ENCODE results near the gene DBNL. TPM values are rescaled to one million over a fixed set of nuclear protein-coding genes. Genes with fewer than 3 reads are reported as not detected.

DBNL gene
- total RNA-seq, 2 experiments from 2014 or later = 175 to 176 TPM

GRCh38 chr7:44048031-44048795 lies 3.7 kb downstream of the DBNL start:
- Mint-ChIP-seq H3K27ac (peak overlapping the region; percentile 95), H3K36me3 (ENCODE audit: low read depth) (peaks cover 76% of the 10 kb centered on the region), H3K4me3 (peak overlapping the region; percentile 3), H3K4me1 (peaks cover 69% of the 10 kb centered on the region), H3K27me3 (no peaks in the 10 kb centered on the region), H3K9me3 (no peaks in the 10 kb centered on the region)
- DNase-seq = no peak
- CTCF ChIA-PET = no interaction called here
- POLR2A ChIA-PET = interaction anchor here (0.9 to 5.7 kb wide), 3 partner anchors 10 to 33 kb away, joined by 3 to 73 read pairs (median 7); partner anchors contain the start of gene PGAM2

GRCh38 chr7:44050121-44050914 lies 5.8 kb downstream of the DBNL start:
- peak overlapping the region; percentile 57 for H3K27ac Mint-ChIP-seq
- ChIA-PET CTCF (no interaction called here), POLR2A (interaction anchor here (1.0 to 2.7 kb wide), 4 partner anchors 11 to 31 kb away, joined by 3 to 12 read pairs (median 6); partner anchors contain the start of gene PGAM2)
- H3K36me3 Mint-ChIP-seq (ENCODE audit: low read depth) = peaks cover 79% of the 10 kb centered on the region
- H3K27me3 Mint-ChIP-seq = no peaks in the 10 kb centered on the region
- no peak overlapping the region for H3K4me3 Mint-ChIP-seq
- no peaks in the 10 kb centered on the region for H3K9me3 Mint-ChIP-seq
- peaks cover 63% of the 10 kb centered on the region for H3K4me1 Mint-ChIP-seq
- DNase-seq = no peak

GRCh38 chr7:44050915-44051560 lies 6.5 kb downstream of the DBNL start:
- Mint-ChIP-seq H3K27me3 (no peaks in the 10 kb centered on the region), H3K36me3 (ENCODE audit: low read depth) (peaks cover 79% of the 10 kb centered on the region), H3K4me1 (peaks cover 62% of the 10 kb centered on the region), H3K4me3 (no peak overlapping the region), H3K27ac (peak overlapping the region; percentile 47), H3K9me3 (no peaks in the 10 kb centered on the region)
- DNase-seq = no peak
- ChIA-PET CTCF (no interaction called here), POLR2A (interaction anchor here (1.6 to 2.7 kb wide), 3 partner anchors 11 to 16 kb away, joined by 6 to 12 read pairs (median 6); partner anchors contain the start of gene PGAM2)

- Mint-ChIP-seq H3K4me1 (peaks cover 57% of the 10 kb centered on the region), H3K9me3 (no peaks in the 10 kb centered on the region), H3K36me3 (ENCODE audit: low read depth) (peaks cover 79% of the 10 kb centered on the region), H3K27me3 (no peaks in the 10 kb centered on the region), H3K4me3 (no peak overlapping the region), H3K27ac (peak overlapping the region; percentile 47)
- ChIA-PET CTCF (no interaction called here), POLR2A (interaction anchor here (2.7 kb wide), 1 partner anchor 13 kb away, joined by 12 read pairs; the partner anchor contains the start of gene PGAM2)
- DNase-seq = no peak
Measured at GRCh38 chr7:44051611-44052220, 7.2 kb downstream of the DBNL start.

- ChIA-PET CTCF (no interaction called here), POLR2A (interaction anchor here (1.1 kb wide), 1 partner anchor 12 kb away, joined by 4 read pairs; the partner anchor contains the start of gene PGAM2)
- Mint-ChIP-seq H3K27me3 (no peaks in the 10 kb centered on the region), H3K4me3 (no peak overlapping the region), H3K36me3 (ENCODE audit: low read depth) (peaks cover 80% of the 10 kb centered on the region), H3K4me1 (peaks cover 50% of the 10 kb centered on the region), H3K9me3 (no peaks in the 10 kb centered on the region), H3K27ac (no peak overlapping the region)
- DNase-seq = no peak
Measured at GRCh38 chr7:44052771-44053365, 8.4 kb downstream of the DBNL start.

GRCh38 chr7:44056681-44057080 lies 12.2 kb downstream of the DBNL start:
- no peaks in the 10 kb centered on the region for H3K27me3 Mint-ChIP-seq

GRCh38 chr7:44057181-44057848 lies 12.8 kb downstream of the DBNL start:
- peaks cover 78% of the 10 kb centered on the region for H3K36me3 Mint-ChIP-seq (ENCODE audit: low read depth)
- H3K27me3 Mint-ChIP-seq = no peaks in the 10 kb centered on the region
- ChIA-PET CTCF (no interaction called here), POLR2A (interaction anchor here (1.3 to 2.8 kb wide), 2 partner anchors 9 to 12 kb away, joined by 7 to 10 read pairs; partner anchors contain the start of gene DBNL)
- H3K27ac Mint-ChIP-seq = no peak overlapping the region
- DNase-seq = no peak
- H3K4me3 Mint-ChIP-seq = no peak overlapping the region
- H3K9me3 Mint-ChIP-seq = no peaks in the 10 kb centered on the region
- H3K4me1 Mint-ChIP-seq = peaks cover 12% of the 10 kb centered on the region

More at GRCh38 chr7:44056681-44057080, 12.2 kb downstream of the DBNL start:
- peaks cover 82% of the 10 kb centered on the region for H3K36me3 Mint-ChIP-seq (ENCODE audit: low read depth)
- ChIA-PET POLR2A (no interaction called here), CTCF (no interaction called here)
- DNase-seq = no peak
- H3K9me3 Mint-ChIP-seq = no peaks in the 10 kb centered on the region
- H3K4me3 Mint-ChIP-seq = no peak overlapping the region
- peaks cover 16% of the 10 kb centered on the region for H3K4me1 Mint-ChIP-seq
- H3K27ac Mint-ChIP-seq = no peak overlapping the region

GRCh38 chr7:44057849-44058758 lies 13.6 kb downstream of the DBNL start:
- POLR2A ChIA-PET = interaction anchor here (1.2 to 2.8 kb wide), 3 partner anchors 10 to 13 kb away, joined by 4 to 10 read pairs (median 7); partner anchors contain the start of gene DBNL
- peaks cover 10% of the 10 kb centered on the region for H3K4me1 Mint-ChIP-seq
- no peak overlapping the region for H3K27ac Mint-ChIP-seq
- peaks cover 74% of the 10 kb centered on the region for H3K36me3 Mint-ChIP-seq (ENCODE audit: low read depth)
- no peak overlapping the region for H3K4me3 Mint-ChIP-seq
- H3K27me3 Mint-ChIP-seq = no peaks in the 10 kb centered on the region
- no peak for DNase-seq
- no peaks in the 10 kb centered on the region for H3K9me3 Mint-ChIP-seq
- CTCF ChIA-PET = interaction anchor here (1.2 kb wide), 1 partner anchor 38 kb away, joined by 3 read pairs; no protein-coding TSS in a partner anchor

- Mint-ChIP-seq H3K4me3 (no peak overlapping the region), H3K27me3 (no peaks in the 10 kb centered on the region), H3K27ac (no peak overlapping the region), H3K4me1 (peaks cover 10% of the 10 kb centered on the region), H3K36me3 (ENCODE audit: low read depth) (peaks cover 71% of the 10 kb centered on the region), H3K9me3 (no peaks in the 10 kb centered on the region)
- no peak for DNase-seq
- ChIA-PET CTCF (interaction anchor here (1.2 kb wide), 1 partner anchor 39 kb away, joined by 3 read pairs; no protein-coding TSS in a partner anchor), POLR2A (interaction anchor here (1.2 to 2.8 kb wide), 3 partner anchors 9 to 14 kb away, joined by 4 to 10 read pairs (median 7); partner anchors contain the start of gene DBNL)
Measured at GRCh38 chr7:44058759-44059218, 14.3 kb downstream of the DBNL start.

- ChIA-PET CTCF (interaction anchor here (1.2 kb wide), 1 partner anchor 40 kb away, joined by 3 read pairs; no protein-coding TSS in a partner anchor), POLR2A (interaction anchor here (1.0 to 2.8 kb wide), 3 partner anchors 8 to 15 kb away, joined by 3 to 10 read pairs (median 4); partner anchors contain the start of gene DBNL)
- Mint-ChIP-seq H3K4me1 (peaks cover 10% of the 10 kb centered on the region), H3K9me3 (no peaks in the 10 kb centered on the region), H3K27ac (no peak overlapping the region), H3K4me3 (no peak overlapping the region), H3K27me3 (no peaks in the 10 kb centered on the region), H3K36me3 (ENCODE audit: low read depth) (peaks cover 68% of the 10 kb centered on the region)
- DNase-seq = no peak
Measured at GRCh38 chr7:44059219-44060090, 15.0 kb downstream of the DBNL start.
